K562 (cell line): ENCODE data around the gene ZDHHC11B. TPM values are rescaled to one million over a fixed set of nuclear protein-coding genes. Genes with fewer than 3 reads are reported as not detected.

Experiments used
- CBX1 ChIP-seq: sonication (generic); IDR thresholded peaks from 2 replicates; pipeline ENCODE4 v1.6.1; 2016; ENCODE audit warnings: antibody characterized with exemption, low read depth, mild to moderate bottlenecking
- COPS2 ChIP-seq: fragments of 450-650 bp; conservative IDR thresholded peaks from 2 replicates; pipeline ENCODE4 v1.6.1; 2016; ENCODE audit warnings: mild to moderate bottlenecking, moderate library complexity
- CTBP1 ChIP-seq: fragments of 450-650 bp; IDR thresholded peaks from 2 replicates; pipeline ENCODE4 v1.6.1; 2016; ENCODE audit warnings: borderline replicate concordance
- CXXC5 ChIP-seq: fragments of 250-450 bp; sonication (Bioruptor Pico); IDR thresholded peaks from 2 replicates; pipeline ENCODE4 v1.8.0; 2022; ENCODE audit warnings: inconsistent platforms, mild to moderate bottlenecking, moderate library complexity
- EP400 ChIP-seq: fragments of 450-650 bp; IDR thresholded peaks from 2 replicates; pipeline ENCODE4 v1.6.1; 2017; ENCODE audit warnings: antibody characterized with exemption, mild to moderate bottlenecking, moderate library complexity
- ETS2 ChIP-seq: IDR thresholded peaks from 2 replicates; pipeline ENCODE4 v1.6.1; 2016; ENCODE audit warnings: borderline replicate concordance, missing genetic modification characterization, mild to moderate bottlenecking, moderate library complexity, missing compliant biosample characterization; ENCODE audit not compliant: poor library complexity, severe bottlenecking
- HMG20B ChIP-seq: fragments of 250-450 bp; sonication (Bioruptor Pico); IDR thresholded peaks from 2 replicates; pipeline ENCODE4 v1.5.0; 2021; ENCODE audit warnings: mild to moderate bottlenecking
- HNRNPL ChIP-seq: fragments of 200-400 bp; formaldehyde crosslinking; IDR thresholded peaks from 2 replicates; pipeline ENCODE4 v1.6.1; 2017; ENCODE audit warnings: low read depth, mild to moderate bottlenecking, low read length
- KAT2B ChIP-seq: IDR thresholded peaks from one replicate; pipeline ENCODE4 v1.6.1; 2012; ENCODE audit warnings: low read depth, mild to moderate bottlenecking, control low read depth, inconsistent platforms, low read length, moderate library complexity
- NFE2L1 ChIP-seq: fragments of 450-650 bp; IDR thresholded peaks from 2 replicates; pipeline ENCODE4 v1.6.1; 2016; ENCODE audit warnings: missing genetic modification characterization, low read depth, mild to moderate bottlenecking, missing compliant biosample characterization, moderate library complexity, borderline replicate concordance
- NFIC ChIP-seq: fragments of 450-650 bp; IDR thresholded peaks from 2 replicates; pipeline ENCODE4 v1.6.1; 2017; ENCODE audit warnings: mild to moderate bottlenecking, inconsistent platforms
- POLR2AphosphoS2 ChIP-seq: IDR thresholded peaks from 2 replicates; pipeline ENCODE4 v1.6.1; 2012; ENCODE audit warnings: low read length, improper control_type of control experiment
- PPARD ChIP-seq: fragments of 250-450 bp; sonication (Bioruptor Pico); IDR thresholded peaks from 2 replicates; pipeline ENCODE4 v1.8.0; 2022; ENCODE audit warnings: inconsistent platforms, mild to moderate bottlenecking, moderate library complexity
- RBM22 ChIP-seq: fragments of 200-400 bp; formaldehyde crosslinking; IDR thresholded peaks from 2 replicates; pipeline ENCODE4 v1.6.1; 2018; ENCODE audit warnings: low read length, low read depth; ENCODE audit not compliant: poor library complexity, severe bottlenecking
- SMC3 ChIP-seq: conservative IDR thresholded peaks from 2 replicates; pipeline ENCODE4 v1.6.1; 2011; ENCODE audit warnings: low read depth, low read length, improper control_type of control experiment; ENCODE audit not compliant: insufficient read depth
- SP2 ChIP-seq: IDR thresholded peaks from 2 replicates; pipeline ENCODE4 v1.6.1; 2011; ENCODE audit warnings: mild to moderate bottlenecking, low read depth, low read length, moderate library complexity; ENCODE audit not compliant: poor library complexity, severe bottlenecking; ENCODE audit errors: extremely low read depth
- SPI1 ChIP-seq: IDR thresholded peaks from 2 replicates; pipeline ENCODE4 v1.6.1; 2011; ENCODE audit warnings: low read depth, low read length, control low read depth, borderline replicate concordance
- ZNF707 ChIP-seq: fragments of 250-450 bp; sonication (Bioruptor Pico); conservative IDR thresholded peaks from 2 replicates; pipeline ENCODE4 v1.8.0; 2022; ENCODE audit warnings: inconsistent platforms, mild to moderate bottlenecking, moderate library complexity
- polyA plus RNA-seq, 8 experiments: library from polyadenylated mRNA; depleted of rRNA in 4 of 8; stranded (reverse) in 5 of 8; unstranded in 3 of 8; fragments of >200 nt; fragmentation: Nextera tagmentation in 2 of 8; fragmentation: Illumina TruSeq in 1 of 8; extraction: Ambion mirVana in 2 of 8; extraction: Trizol in 1 of 8; gene quantifications; 2 replicates each; pipeline versions ENCODE4 v1.2.1 to v1.2.3, GENCODE V29; 2011 to 2014; ENCODE audit warnings: inconsistent platforms in 1 of 8, missing spikeins in 1 of 8
- total RNA-seq, 7 experiments: library from RNA; depleted of rRNA in 6 of 7; stranded (reverse); fragments of >200 nt in 6 of 7; fragmentation: Illumina TruSeq in 2 of 7; extraction: Trizol in 2 of 7; gene quantifications; 2 replicates each; pipeline versions ENCODE4 v1.2.1 to v1.2.3, GENCODE V29; 2011 to 2021; ENCODE audit warnings: low replicate concordance in 1 of 7
- TF ChIP-seq, protein P1 (sequence below): sonication (generic); formaldehyde crosslinking; IDR thresholded peaks from 2 replicates; pipeline ENCODE4 v1.4.0; 2020; ENCODE audit warnings: mild to moderate bottlenecking, missing genetic modification reagents
- TF ChIP-seq, protein P2 (sequence below): fragments of 450-650 bp; IDR thresholded peaks from one replicate; pipeline ENCODE4 v1.6.1; 2018; ENCODE audit warnings: mild to moderate bottlenecking, moderate library complexity; ENCODE audit not compliant: partially characterized antibody
- TF ChIP-seq, protein P3 (sequence below): sonication (generic); IDR thresholded peaks from 2 replicates; pipeline ENCODE4 v1.6.1; 2016
- TF ChIP-seq, protein P4 (sequence below): sonication (generic); formaldehyde crosslinking; IDR thresholded peaks from 2 replicates; pipeline ENCODE4 v1.8.1; 2023; ENCODE audit warnings: mild to moderate bottlenecking, missing genetic modification reagents

Gene ZDHHC11B
- total and polyA plus RNA-seq, 9 of the 15 experiments (the other 6 are each of a cell fraction or from before 2014, with no cell fraction given) = 0.03 to 0.23 (median 0.15) TPM; not detected in 3

DNA sequence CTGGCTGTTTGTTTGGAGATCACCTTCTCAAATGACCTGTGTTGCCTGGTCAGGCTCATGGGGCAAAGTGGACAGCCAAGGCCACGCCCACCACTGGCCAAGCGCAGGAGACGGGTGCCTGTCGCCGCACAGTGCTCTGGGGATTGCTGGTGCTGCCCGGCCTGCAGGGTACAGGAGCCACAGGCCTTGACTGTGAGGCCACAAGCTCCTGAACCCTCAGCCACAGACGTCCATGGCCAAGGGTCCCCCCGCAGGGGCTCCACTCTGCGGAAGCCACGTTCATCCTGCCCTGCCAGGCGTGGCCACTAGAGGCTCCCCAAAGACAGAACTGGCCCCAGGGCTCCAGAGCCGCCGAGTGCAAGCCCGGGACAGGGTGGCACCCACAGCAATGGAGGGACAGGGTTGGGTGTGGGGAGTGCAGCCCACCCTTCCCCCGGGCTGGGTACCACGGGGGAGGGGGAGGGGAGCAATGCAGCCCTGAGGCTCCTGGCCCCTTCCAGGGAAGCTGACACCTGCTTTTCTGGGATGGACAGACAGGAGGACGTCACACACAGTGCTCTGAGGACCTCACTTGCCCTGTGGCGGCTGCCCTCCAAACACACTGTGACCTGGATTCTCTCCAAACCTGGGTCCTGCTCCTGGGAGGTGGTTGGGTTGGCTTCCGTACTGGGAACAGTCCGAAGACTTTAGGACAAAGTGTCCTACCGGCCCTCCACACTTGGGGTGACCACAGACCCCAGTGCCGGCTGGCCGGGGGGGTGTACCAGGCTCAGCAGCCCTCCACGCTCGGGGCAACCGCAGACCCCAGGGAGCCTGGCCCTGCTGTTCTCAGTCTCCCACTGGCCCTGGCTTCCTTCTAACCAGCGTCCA is 112.8 kb downstream of the ZDHHC11B start (continued):
- peak; percentile 71 for TF ChIP-seq SMC3
- no peak for TF ChIP-seq HNRNPL
- TF ChIP-seq, protein P1, sequence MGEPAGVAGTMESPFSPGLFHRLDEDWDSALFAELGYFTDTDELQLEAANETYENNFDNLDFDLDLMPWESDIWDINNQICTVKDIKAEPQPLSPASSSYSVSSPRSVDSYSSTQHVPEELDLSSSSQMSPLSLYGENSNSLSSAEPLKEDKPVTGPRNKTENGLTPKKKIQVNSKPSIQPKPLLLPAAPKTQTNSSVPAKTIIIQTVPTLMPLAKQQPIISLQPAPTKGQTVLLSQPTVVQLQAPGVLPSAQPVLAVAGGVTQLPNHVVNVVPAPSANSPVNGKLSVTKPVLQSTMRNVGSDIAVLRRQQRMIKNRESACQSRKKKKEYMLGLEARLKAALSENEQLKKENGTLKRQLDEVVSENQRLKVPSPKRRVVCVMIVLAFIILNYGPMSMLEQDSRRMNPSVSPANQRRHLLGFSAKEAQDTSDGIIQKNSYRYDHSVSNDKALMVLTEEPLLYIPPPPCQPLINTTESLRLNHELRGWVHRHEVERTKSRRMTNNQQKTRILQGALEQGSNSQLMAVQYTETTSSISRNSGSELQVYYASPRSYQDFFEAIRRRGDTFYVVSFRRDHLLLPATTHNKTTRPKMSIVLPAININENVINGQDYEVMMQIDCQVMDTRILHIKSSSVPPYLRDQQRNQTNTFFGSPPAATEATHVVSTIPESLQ (CRISPR knock-in tag) = no peak
- peak; percentile 51 for TF ChIP-seq CXXC5 (CRISPR knock-in tag)
- TF ChIP-seq NFE2L1 (tag) = no peak
- no peak for TF ChIP-seq NFIC
- TF ChIP-seq, protein P2, sequence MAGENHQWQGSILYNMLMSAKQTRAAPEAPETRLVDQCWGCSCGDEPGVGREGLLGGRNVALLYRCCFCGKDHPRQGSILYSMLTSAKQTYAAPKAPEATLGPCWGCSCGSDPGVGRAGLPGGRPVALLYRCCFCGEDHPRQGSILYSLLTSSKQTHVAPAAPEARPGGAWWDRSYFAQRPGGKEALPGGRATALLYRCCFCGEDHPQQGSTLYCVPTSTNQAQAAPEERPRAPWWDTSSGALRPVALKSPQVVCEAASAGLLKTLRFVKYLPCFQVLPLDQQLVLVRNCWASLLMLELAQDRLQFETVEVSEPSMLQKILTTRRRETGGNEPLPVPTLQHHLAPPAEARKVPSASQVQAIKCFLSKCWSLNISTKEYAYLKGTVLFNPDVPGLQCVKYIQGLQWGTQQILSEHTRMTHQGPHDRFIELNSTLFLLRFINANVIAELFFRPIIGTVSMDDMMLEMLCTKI = no peak
- no peak for TF ChIP-seq KAT2B
- TF ChIP-seq HMG20B (CRISPR knock-in tag) = no peak
- peak; percentile 89 for TF ChIP-seq RBM22
- TF ChIP-seq POLR2AphosphoS2 = no peak
- TF ChIP-seq, protein P3, sequence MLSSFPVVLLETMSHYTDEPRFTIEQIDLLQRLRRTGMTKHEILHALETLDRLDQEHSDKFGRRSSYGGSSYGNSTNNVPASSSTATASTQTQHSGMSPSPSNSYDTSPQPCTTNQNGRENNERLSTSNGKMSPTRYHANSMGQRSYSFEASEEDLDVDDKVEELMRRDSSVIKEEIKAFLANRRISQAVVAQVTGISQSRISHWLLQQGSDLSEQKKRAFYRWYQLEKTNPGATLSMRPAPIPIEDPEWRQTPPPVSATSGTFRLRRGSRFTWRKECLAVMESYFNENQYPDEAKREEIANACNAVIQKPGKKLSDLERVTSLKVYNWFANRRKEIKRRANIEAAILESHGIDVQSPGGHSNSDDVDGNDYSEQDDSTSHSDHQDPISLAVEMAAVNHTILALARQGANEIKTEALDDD = no peak
- TF ChIP-seq, protein P4, sequence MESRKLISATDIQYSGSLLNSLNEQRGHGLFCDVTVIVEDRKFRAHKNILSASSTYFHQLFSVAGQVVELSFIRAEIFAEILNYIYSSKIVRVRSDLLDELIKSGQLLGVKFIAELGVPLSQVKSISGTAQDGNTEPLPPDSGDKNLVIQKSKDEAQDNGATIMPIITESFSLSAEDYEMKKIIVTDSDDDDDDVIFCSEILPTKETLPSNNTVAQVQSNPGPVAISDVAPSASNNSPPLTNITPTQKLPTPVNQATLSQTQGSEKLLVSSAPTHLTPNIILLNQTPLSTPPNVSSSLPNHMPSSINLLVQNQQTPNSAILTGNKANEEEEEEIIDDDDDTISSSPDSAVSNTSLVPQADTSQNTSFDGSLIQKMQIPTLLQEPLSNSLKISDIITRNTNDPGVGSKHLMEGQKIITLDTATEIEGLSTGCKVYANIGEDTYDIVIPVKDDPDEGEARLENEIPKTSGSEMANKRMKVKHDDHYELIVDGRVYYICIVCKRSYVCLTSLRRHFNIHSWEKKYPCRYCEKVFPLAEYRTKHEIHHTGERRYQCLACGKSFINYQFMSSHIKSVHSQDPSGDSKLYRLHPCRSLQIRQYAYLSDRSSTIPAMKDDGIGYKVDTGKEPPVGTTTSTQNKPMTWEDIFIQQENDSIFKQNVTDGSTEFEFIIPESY (CRISPR knock-in tag) = no peak
- TF ChIP-seq EP400 = no peak
- no peak for TF ChIP-seq PPARD (CRISPR knock-in tag)
- TF ChIP-seq CBX1 = no peak
- TF ChIP-seq SPI1 = no peak
- TF ChIP-seq COPS2 = no peak
- peak; percentile 41; the same call in 1 of the 2 replicates for TF ChIP-seq CTBP1
- TF ChIP-seq ETS2 (tag) = no peak
- TF ChIP-seq SP2 = no peak
- TF ChIP-seq ZNF707 = no peak
